NCI-H1105 (cell line): Measurements from ENCODE around the gene UBE2I.
"Not testable (repeated sequence)": the region's sequence is repeated elsewhere in the genome, so short reads cannot be mapped to it uniquely, and the experiment has no call there.

Experiments
- DNase-seq: peaks from one replicate; lab custom pipeline; 2025; lab: John Stamatoyannopoulos, UW

UBE2I gene

GRCh38 chr16:1314399-1315068 is 5.1 kb downstream of the UBE2I start:
- DNase-seq: no peak

GRCh38 chr16:1315081-1316032 is 5.9 kb downstream of the UBE2I start:
- DNase-seq: no peak

DNA sequence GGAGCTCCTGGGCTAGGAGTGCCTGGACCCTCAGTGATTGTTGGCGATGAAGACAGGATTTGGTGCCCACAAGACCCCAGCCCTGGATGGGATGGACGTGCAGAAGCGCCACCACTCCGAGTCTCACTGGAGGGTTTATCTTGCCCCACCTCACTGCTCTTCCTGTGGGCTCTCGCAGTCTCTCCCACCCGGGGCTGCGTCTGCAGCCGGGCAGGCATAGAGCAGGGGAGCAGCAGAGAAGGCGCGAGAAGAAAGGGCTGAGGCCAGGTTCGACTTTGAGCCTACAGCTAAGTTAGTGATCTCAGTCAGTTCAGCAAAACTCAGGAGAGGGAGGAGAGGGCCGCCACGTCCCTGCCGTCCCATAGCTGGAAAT is 6.6 kb downstream of the UBE2I start:
- DNase-seq: no peak

DNA sequence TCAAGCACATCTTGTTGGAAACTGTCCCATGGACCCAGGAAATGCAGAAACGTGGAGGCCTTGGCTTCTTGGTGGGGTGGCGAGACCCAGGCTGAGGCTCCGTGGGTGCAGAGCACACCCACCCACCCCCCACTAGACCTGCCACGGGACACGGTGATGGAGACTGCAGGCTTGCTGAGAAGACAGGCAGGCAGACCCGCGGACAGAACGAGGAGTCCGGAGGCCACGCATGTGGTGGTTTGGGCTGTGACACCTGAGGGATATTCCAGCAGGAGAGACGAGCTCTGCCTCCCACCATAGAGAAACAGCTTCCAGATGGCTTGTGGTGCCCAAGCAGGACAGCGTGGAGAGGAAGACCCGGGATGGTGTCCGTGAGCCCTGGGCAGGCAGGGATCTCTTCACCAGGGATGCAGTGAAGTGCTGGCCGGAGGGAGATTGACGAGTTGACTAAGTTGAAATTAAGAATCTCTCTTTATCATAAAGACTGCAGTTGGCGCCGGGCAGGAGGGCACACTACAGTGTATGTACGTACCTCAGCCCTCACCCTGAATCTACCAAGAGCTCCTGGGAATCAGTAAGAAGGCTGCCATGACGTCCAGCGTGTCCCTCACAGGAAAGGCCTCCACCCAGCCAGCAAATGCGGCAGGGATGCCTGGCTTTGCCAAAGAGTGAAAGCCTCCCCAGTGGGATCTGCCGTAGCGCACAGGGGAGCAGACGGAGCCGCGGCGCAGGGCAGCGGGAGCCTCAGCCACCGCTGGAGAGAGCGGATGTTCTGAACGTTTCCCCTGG is 8.2 kb downstream of the UBE2I start:
- no peak for DNase-seq

GRCh38 chr16:1318268-1318545 is 8.8 kb downstream of the UBE2I start:
- DNase-seq: no peak

DNA sequence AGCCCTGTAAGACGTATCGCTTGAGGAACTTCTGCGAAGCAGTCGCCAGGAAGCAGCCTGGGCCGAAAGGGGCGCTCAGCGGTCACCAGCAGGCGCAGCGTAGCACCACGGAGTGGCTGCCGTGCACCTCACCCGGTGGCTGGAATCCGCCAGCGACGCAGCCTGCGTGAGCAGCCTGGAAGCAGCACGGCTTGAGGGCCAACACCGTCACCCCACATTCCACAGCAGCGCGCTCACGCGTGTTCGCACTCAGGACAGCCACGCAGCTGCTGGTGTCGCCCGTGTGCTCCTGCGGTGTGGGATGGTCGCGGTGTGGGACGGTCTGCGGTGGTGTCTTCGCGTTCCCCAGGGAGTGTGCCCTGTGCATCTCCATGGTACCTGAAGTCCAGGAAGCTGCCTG is 9.6 kb downstream of the UBE2I start:
- no peak for DNase-seq

DNA sequence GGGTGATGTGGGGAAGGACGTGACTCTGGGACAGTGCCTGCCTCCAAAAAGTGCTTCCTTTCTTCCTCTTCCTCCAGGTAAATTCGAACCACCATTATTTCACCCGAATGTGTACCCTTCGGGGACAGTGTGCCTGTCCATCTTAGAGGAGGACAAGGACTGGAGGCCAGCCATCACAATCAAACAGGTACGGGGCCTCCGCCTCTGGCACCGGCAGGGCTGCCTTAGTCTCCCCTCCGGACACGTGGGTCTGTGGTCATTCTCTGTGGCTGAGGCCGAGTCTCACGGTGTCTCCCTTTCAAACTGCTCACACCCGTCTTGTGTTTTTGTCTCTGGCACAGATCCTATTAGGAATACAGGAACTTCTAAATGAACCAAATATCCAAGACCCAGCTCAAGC is 10.7 kb downstream of the UBE2I start:
- DNase-seq: no peak

- no peak for DNase-seq
These were observed 11.3 kb downstream of the UBE2I start for GRCh38 chr16:1320658-1321240.

- DNase-seq: no peak
These were observed 13.0 kb downstream of the UBE2I start for GRCh38 chr16:1322407-1322806.

- DNase-seq: no peak
These were observed 14.1 kb downstream of the UBE2I start for GRCh38 chr16:1323296-1324239.

GRCh38 chr16:1324286-1324826 is 14.9 kb downstream of the UBE2I start:
- no peak for DNase-seq

DNA sequence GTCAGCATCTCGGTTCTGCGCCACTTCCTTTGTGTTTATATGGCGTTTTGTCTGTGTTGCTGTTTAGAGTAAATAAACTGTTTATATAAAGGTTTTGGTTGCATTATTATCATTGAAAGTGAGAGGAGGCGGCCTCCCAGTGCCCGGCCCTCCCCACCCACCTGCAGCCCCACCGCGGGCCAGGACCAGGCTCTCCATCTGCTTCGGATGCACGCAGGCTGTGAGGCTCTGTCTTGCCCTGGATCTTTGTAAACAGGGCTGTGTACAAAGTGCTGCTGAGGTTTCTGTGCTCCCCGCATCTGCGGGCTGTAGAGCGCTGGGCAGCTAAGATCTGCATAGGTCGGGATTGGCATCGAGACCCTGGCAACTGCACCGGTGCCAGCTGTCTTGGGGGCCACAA is 15.8 kb downstream of the UBE2I start:
- no peak for DNase-seq

DNA sequence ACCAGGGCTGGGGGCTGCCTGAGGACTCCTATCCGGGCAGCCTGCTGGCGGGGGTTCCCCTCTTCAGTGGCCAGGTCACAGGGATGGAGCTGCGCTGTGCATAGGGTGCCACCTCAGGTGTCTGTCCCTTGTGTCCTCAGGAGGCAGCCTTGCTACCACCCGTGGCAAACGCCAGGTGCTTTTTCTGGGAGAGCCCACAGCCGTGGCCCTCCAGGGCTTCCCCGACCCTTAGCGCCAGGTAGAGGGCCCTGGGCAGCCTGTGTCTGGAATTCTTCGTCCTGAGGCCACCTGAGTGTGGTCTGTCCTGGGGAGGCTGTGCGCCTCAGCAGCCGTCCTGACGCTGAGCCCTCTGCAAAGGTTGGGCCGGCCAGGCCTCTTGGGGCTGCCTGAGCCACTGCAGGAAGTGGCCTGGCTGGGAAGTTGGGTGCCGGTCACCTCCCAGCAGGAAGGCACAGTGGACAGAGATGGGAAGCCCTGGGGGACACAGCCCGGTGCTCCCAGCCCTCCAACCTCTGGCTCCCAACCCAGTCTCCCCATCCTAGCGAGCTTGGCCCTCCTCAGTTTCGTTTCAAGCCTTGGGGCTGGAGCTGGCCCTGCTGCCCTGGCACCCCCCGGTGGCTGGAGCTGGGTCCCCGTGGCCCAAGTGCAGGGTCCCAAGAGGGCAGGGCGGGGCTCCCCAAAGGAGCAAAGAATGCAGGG is 16.4 kb downstream of the UBE2I start:
- DNase-seq: no peak

DNA sequence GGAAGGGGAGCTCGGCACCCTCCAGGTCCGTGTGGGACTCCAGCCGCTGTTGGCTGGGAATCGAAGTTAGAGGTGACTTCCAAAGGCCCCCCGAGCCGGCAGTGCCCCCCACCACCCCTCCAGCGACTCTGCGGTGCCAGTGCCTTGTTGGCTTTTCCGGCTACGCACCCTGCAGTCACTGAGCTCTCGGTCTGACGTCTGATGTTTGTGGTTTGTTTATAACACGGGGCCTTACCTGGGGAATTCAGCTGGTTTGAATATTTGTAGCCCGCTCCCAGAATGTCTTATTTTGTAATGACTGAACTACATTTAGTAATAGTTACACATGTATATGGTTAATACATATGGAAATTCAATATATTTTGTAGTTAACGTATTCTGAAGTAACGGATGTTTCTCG is 17.0 kb downstream of the UBE2I start:
- no peak for DNase-seq

DNA sequence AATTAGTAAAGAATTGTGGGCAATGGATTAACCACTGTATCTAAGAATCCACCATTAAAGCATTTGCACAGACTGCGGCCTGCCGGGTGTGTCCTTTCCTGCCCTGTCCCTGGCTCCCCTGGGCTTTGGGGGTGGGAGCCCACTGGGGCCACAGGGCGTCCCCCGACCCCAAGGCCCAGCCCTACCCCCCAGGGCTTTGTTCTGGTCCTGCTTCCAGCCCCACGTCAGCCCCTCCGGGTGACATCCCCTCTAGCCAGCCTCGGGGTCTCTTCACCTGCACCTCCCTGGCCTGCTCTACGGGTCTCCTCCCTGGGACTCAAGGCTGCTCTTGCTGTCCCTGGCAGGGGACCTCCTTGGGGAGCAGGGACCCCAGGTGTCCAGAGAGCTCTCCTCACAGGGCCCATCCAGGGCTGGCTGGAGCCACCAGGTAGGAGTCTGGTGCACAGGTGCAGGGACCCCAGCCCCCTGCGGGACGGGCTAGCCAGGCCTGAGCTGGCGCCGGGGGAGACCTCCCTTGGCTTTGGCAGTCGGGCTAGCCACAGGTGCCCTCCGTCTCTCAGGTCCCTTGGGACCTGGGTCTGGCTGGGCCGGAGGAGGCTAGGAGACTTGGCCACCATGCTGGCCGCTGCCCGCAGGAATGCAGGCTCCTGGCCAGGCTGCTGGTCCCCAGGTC is 17.6 kb downstream of the UBE2I start:
- DNase-seq: no peak

DNA sequence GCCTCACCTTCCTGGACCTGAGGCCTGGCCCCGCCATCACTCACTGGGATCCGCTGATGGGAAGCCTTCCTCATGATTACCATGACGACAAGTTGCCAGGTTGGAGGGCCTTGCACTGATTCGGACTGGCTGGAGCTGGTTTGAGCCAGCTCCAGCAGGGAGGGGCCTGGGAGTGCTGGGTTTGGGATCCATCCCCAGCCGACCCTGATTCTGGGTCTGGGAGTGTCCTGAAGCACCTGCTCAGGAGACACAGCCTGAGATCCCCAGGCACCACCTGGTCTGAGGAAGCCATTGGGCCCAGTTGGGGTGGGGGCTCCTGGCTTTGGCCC is 18.1 kb downstream of the UBE2I start:
- no peak for DNase-seq

GRCh38 chr16:1328136-1328535 is 18.7 kb downstream of the UBE2I start:
- DNase-seq: not testable (repeated sequence)

DNA sequence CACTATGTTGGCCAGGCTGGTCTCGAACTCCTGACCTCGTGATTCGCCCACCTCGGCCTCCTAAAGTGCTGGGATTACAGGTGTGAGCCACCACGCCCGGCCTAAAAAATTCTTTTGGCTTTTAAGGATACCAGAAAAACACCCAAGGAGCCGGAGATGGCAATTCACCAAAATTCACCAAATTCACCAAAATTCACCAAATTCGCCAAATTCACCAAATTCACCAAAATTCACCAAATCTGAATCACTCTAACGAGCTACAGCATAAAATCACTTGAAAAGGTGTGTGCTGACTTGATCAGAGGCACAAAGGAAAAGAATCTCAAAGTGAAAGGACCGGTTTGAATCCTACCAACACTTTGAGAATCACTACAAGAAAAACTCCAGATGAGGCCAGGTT is 19.5 kb downstream of the UBE2I start:
- DNase-seq: not testable (repeated sequence)

DNA sequence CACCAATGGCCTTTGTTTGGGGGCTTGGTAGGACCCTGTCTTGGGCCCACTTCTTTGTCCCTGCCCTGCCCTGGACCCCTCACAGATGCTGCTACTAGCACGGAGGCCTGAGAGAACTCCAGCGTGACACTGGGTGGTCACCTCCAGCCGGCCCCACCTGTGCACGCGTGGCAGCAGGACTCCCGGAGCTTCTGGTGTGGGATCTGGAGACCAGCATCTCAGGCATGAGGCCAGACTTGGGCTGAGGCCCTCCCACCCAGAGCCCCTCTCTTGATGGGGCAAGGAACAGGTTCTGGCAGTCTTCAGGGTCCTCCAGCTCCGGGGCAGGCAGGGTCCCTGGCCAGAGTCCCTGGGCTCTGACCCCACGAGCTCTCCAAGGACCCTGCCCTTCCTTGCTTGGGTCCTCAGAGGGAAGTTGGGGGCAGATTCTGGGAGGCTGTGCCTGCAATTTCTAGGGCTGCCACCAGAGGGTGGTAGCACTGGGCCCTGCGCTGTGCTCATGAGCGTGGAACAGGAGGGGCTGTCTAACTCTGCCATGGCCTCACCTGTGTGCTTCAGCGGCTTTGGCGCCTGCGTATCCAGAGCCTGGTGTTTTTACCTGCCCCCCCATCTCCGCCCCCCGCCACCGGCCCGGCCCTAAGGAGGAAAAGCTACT is 21.0 kb downstream of the UBE2I start:
- DNase-seq: no peak
